ENCODE measurements around the gene TMA16. TPM values are rescaled to one million over a fixed set of nuclear protein-coding genes. Genes with fewer than 3 reads are reported as not detected.

The TMA16 gene
- total RNA-seq, 1 donor from 2014 or later: 29.7 TPM

DNA sequence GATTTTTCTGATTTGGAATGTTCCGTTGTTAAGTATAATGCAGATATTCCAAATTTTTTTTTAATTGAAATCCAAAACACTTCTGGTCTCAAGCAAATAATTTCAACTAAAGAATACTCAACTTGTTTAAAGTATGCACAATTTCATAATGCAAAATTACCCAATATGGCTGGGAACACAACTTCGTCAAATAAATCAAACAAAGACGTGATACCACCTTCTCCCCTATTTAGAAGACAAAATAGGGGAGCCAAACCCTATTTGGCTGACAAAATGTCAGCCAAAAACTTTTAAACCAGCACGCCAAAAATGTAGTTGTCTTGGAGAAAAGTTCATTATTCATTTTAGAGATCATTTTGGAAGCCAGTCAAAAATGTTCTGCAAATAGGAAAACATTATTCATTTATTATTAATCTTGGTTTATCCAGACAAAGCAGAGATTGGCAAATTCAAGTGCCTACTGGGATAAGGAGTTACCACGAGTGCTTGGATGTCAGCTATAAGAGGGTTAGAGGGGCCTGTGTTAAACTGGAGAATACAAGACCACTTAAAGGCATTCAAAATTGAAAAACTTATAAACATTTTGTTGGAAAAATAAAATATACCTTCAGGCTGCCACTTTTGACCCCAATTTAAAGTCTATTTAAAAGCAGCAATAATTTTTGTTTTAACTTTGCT is 17.6 kb upstream of the TMA16 start:
- H3K27me3 Mint-ChIP-seq: no peaks in the 10 kb centered on the region
- H3K36me3 Mint-ChIP-seq: no peaks in the 10 kb centered on the region
- H3K9me3 Mint-ChIP-seq: no peaks in the 10 kb centered on the region
- DNase-seq (ENCODE audit: extremely low spot score, unreplicated experiment): no peak
- H3K27ac Mint-ChIP-seq: no peak overlapping the region
- no peaks in the 10 kb centered on the region for H3K4me1 Mint-ChIP-seq (ENCODE audit: unreplicated experiment)
- TF ChIP-seq, protein P1, sequence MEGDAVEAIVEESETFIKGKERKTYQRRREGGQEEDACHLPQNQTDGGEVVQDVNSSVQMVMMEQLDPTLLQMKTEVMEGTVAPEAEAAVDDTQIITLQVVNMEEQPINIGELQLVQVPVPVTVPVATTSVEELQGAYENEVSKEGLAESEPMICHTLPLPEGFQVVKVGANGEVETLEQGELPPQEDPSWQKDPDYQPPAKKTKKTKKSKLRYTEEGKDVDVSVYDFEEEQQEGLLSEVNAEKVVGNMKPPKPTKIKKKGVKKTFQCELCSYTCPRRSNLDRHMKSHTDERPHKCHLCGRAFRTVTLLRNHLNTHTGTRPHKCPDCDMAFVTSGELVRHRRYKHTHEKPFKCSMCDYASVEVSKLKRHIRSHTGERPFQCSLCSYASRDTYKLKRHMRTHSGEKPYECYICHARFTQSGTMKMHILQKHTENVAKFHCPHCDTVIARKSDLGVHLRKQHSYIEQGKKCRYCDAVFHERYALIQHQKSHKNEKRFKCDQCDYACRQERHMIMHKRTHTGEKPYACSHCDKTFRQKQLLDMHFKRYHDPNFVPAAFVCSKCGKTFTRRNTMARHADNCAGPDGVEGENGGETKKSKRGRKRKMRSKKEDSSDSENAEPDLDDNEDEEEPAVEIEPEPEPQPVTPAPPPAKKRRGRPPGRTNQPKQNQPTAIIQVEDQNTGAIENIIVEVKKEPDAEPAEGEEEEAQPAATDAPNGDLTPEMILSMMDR (conservative IDR thresholded peaks at IDR 0.05): no peak
- H3K4me3 Mint-ChIP-seq: no peak overlapping the region

DNA sequence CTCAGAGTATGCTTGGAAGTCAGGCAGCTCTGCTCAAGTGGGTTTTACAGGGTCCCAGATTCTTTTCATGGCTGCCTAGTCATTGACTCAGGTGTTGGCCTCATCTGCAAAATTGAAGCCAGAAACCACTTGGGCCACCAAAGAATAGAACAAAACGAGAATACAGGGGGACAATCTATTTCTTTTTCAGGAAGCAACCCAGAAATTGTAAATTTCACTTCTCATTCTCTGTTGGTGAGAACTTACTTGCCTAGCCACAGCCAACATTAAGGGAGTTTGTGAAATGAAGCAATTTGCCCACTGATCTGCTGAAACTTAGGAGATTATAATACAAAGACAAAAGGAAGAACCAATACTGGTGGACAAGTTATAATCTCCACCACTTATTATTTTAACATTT is 12.3 kb upstream of the TMA16 start:
- TF ChIP-seq, protein P1 (conservative IDR thresholded peaks at IDR 0.05): no peak
- H3K4me1 Mint-ChIP-seq (ENCODE audit: unreplicated experiment): no peaks in the 10 kb centered on the region
- H3K36me3 Mint-ChIP-seq: no peaks in the 10 kb centered on the region
- no peak overlapping the region for H3K27ac Mint-ChIP-seq
- H3K27me3 Mint-ChIP-seq: no peaks in the 10 kb centered on the region
- DNase-seq (ENCODE audit: extremely low spot score, unreplicated experiment): no peak
- no peaks in the 10 kb centered on the region for H3K9me3 Mint-ChIP-seq
- H3K4me3 Mint-ChIP-seq: no peak overlapping the region

DNA sequence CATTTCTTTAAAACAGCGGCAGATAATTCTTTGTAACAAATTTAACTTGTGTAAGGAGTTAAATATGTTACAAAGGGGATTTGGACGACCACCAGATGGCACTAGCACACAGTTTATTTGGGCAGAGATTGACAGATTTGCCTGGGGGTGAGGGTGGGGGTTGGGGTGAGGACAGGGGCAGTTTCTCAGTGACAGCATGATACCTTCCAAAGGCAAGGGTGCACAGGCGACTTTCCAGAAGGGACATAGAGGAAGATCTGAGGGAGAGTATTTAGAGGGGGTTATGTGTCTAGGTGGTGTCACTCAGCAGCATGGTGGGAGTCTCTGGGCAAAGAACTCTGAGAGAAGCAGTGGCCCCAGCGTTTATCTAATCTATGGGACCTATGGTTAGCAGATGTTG is 9.6 kb upstream of the TMA16 start:
- no peaks in the 10 kb centered on the region for H3K9me3 Mint-ChIP-seq
- H3K27me3 Mint-ChIP-seq: peaks cover 7% of the 10 kb centered on the region
- H3K36me3 Mint-ChIP-seq: no peaks in the 10 kb centered on the region
- H3K27ac Mint-ChIP-seq: no peak overlapping the region
- no peaks in the 10 kb centered on the region for H3K4me1 Mint-ChIP-seq (ENCODE audit: unreplicated experiment)
- H3K4me3 Mint-ChIP-seq: no peak overlapping the region
- no peak for DNase-seq (ENCODE audit: extremely low spot score, unreplicated experiment)
- TF ChIP-seq, protein P1 (conservative IDR thresholded peaks at IDR 0.05): peak; percentile 84

DNA sequence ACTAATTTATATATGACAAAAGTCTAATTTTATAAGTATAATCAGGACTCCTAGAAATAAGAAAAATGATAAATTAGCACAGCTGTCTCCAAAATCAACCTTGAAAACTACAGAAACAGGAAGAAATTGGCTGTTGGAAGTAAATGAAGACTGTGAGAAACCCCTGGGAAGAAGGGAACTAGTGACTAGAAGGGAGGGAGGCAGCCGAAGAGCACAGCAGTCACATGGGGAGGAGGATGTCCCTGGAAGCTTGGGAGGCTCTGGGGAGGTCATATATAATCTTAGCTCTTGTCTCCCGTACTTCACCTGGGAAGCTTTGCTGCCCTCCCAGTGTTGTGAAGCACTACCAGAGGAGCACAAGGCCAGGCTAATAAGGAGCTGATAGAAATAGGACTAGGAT is 8.9 kb upstream of the TMA16 start:
- H3K9me3 Mint-ChIP-seq: no peaks in the 10 kb centered on the region
- no peak for DNase-seq (ENCODE audit: extremely low spot score, unreplicated experiment)
- no peak overlapping the region for H3K27ac Mint-ChIP-seq

DNA sequence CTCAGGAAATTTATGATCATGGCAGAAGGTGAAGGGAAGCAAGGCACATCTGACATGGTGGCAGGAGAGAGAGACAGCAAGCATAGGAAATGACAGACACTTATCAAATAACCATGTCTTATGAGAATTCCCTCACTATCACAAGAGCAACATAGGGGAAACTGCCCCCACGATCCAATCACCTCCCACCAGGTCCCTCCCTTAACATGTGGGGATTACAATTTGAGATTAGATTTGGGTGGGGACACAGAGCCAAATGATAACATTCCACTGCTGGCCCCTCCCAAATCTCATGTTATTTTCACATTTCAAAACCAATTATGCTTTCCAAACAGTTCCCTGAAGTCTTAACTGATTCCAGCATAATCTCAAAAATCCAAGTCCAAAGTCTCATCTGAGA is 8.2 kb upstream of the TMA16 start:
- no peak for DNase-seq (ENCODE audit: extremely low spot score, unreplicated experiment)
- H3K27me3 Mint-ChIP-seq: peaks cover 7% of the 10 kb centered on the region
- no peaks in the 10 kb centered on the region for H3K9me3 Mint-ChIP-seq
- no peak overlapping the region for H3K27ac Mint-ChIP-seq
- TF ChIP-seq, protein P1 (conservative IDR thresholded peaks at IDR 0.05): no peak
- H3K36me3 Mint-ChIP-seq: no peaks in the 10 kb centered on the region
- H3K4me3 Mint-ChIP-seq: no peak overlapping the region
- H3K4me1 Mint-ChIP-seq (ENCODE audit: unreplicated experiment): no peaks in the 10 kb centered on the region

More for the DNA sequence above, 8.9 kb upstream of the TMA16 start:
- H3K36me3 Mint-ChIP-seq: no peaks in the 10 kb centered on the region
- no peaks in the 10 kb centered on the region for H3K4me1 Mint-ChIP-seq (ENCODE audit: unreplicated experiment)
- H3K27me3 Mint-ChIP-seq: peaks cover 7% of the 10 kb centered on the region
- H3K4me3 Mint-ChIP-seq: no peak overlapping the region
- TF ChIP-seq, protein P1 (conservative IDR thresholded peaks at IDR 0.05): no peak

All from type B pancreatic cell (in vitro differentiated cells).